NCI-H1417 treated with DMSO at 0.1 percent for 48 hours (cell line): ENCODE data around the gene OLR1.
A peak's percentile ranks its signal among the peaks of the same experiment; 100 is the strongest.

Experiments used
- DNase-seq: peaks from one replicate; lab custom pipeline; 2025; lab: John Stamatoyannopoulos, UW

The OLR1 gene

DNA sequence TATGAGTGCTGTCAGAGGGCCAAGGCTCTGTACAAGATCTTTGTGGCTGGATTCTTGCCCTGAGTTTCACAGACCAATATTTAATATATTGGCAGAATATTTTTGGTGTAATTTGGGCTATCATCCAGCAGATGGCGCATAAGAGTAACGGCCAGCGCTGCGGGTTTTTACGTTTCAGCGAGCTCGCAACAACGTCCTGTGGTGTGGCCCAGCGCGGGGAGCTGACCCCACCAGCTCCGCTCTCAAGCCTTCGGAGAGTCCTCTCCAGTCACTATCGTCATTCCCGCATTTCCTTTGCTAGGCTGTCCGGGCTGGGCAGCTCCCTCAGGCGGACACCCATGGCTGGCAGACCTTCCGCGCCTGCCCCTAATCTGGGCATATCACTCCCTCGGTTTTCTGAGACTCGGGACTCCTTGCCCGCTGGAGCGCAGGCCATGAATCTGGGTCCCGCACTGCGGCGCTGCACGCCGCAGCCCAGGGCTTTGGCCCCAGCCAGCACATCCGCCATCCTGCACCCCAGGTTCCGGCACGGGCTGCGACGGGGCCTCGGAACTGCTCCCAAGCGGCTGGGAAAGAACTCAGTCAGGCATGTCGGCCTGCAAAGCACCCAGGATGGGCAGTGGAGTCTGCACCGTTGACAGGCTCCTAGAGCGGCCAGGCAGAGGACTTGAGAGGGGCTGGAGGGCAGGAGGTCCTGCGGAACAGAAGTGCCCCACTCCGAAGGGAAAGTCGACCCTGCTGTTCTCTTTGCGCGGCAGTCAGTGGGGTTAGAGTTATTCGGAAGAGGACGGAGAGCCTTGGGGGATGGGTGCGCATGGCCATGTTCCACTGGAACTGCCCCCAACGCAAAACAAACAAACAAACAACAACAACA lies 18.4 kb downstream of the OLR1 start:
- DNase-seq, result peak; percentile 48

GRCh38 chr12:10151621-10152020 lies 20.3 kb downstream of the OLR1 start:
- no peak for DNase-seq

DNA sequence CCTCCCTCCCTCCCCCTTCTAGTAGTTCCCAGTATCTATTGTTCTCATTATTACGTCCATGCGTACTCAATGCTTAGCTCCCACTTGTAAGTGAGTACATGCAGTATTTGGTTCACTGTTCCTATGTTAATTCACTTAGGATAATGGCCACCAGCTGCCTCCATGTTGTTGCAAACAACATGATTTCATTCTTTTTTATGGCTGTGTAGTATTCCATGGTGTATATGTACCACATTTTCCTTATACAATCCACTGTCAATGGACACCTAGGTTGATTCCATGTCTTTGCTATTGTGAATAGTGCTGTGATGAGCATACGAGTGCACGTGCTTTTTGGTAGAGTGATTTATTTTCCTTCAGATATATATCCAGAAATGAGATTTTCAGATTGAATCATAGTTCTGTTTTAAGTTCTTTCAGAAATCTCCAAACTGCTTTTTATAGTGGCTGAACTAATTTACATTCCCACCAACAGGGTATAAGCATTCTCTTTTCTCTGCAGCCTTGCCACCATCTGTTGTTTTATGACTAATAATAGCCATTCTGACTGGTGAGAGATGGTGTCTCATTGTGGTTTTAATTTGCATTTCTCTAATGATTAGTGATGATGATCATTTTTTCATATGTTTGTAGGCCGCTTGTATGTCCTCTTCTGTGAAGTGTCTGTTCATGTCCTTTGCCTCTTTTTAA lies 24.1 kb downstream of the OLR1 start:
- DNase-seq, result no peak

DNA sequence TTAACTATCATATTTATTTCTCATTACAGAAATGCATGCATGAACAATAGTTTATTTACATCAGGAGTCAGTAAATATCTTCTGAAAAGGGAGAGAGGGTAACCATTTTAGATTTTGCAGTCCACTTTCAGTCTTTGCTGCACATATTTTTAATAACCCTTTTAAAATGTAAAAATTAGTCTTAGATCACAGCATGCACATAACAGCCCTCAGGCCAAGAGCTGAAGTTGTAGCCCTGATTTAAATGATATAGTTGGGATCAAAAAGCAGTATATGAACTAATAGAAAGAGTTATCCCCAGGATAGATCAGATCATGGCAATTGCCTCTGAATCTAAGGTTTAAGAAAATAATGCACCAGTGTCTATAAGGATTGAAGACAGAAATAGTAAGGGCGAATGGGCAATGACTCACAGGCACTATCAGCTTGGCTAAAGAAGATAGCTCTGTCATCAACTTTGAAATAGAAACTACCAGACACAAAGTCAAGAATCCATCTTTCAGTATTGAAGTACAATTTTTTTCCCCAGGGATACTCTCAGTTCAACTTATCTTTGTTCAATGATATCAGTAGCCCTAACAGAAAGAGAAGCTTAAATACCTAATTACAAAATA lies 28.8 kb downstream of the OLR1 start:
- no peak for DNase-seq

GRCh38 chr12:10140001-10140400 lies 31.9 kb downstream of the OLR1 start:
- DNase-seq, result peak; percentile 20

DNA sequence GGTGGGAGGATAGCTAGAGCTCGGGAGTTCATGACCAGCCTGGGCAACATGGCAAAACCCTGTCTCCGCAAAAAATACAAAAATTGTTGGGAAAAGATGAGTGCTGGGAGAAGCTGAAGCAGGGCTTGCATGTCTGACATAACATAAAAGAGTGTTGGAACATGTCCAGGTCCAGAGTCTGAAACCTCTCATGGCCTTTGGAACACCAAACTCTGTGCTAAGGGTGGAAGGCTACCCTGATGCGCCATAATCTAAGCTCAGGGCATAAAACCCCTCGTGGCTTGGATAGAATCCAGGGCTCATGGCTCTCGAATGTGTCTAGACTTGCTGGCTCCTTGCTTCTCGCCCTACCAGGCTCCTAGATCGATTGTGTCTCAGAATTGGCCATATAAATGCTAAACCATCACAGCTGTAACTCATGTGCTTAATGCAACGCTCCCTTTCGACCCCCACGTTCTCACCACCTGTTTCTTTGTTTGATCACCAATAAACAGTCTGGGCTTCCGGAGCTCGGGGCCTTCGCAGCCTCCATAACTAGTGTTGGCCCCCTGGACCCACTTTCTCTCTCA lies 35.2 kb downstream of the OLR1 start:
- no peak for DNase-seq

DNA sequence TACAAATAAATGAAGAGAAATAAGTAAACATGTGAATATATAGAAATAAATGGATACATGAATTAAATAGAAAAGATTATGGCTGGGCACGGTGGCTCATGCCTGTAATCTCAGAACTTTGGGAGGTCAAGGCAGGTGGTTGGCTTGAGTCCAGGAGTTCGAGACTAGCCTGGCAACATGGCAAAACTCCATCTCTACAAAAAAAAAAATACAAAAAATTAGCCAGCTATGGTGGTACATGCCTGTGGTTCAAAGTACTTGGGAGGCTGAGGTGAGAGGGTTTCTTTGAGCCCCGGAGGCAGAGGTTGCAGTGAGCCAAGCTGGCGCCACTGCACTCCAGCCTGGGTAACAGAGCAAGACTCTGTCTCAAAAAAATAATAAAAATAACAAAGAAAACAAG lies 36.8 kb downstream of the OLR1 start:
- DNase-seq, result no peak

GRCh38 chr12:10132850-10133370 lies 39.0 kb downstream of the OLR1 start:
- DNase-seq, result no peak

DNA sequence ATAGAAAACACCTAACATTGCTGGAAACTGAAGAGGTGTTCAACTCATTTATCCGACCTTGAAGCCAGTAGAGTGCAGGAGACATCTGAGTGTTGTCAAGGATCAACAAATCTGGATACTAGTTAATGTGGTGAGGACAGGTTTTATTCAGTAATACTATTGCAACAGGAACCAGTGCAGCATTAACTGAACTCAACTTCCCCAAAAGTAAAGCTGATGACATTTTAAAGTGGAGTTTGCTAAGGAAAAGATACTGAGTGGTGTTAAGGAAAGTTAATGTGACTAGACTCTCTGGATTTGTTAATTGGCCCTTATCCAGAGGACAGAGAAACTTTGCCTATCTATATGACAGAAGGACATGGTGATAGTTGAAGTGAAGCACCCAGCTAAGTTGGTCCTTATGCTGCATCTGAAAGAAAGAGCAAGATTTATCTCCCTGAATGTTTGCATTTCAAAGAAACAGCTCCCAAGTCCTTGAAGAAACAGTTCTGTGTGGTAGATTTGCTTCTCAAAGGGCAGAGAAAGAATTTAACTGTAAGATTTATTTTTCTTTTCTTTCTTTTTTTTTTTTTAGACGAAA lies 40.7 kb downstream of the OLR1 start:
- DNase-seq, result no peak

DNA sequence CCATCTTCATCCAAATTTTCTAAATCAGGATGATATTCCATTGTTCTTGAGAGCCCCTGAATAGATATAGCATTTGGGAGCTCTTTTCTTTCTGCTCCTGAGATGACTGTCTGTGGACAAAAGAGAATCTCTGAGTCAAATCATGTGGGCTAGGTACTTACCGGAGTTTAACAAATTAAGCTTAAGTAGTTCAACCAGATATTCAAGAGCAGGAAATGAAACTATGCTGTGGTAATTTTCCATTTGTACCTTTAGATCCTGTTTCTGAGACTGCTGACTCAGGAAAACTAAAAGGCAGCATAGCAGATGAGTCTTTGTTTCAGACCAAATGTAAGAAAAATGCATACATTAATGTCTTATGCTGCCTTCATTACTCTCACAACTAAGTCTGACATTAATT lies 41.9 kb downstream of the OLR1 start, which contains the start of gene CLEC7A:
Gene CLEC7A, minus strand, starts transcription at position 158 of the 400 bp plus-strand sequence. Its CDS starts 117 bp downstream, at position 41.
- no peak for DNase-seq

DNA sequence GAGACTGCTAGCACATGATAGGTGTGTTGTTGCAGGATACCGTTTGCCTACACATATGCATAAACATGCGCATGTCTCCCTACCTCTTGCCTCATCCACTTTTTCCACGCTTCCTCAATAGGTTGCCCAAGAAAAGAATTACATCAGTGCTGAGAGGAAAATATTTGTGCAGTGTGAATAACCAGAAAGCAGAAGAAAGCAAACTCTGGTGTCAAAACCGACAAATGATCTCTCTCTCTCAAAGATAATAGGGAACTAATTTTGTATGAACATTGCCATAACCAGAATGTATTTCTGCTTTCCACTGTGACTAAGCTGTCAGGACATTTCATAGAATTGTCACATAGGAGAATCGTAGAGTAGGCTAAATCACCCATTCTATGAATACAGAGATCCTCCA lies 43.2 kb downstream of the OLR1 start:
- no peak for DNase-seq

GRCh38 chr12:10126413-10126812 lies 45.5 kb downstream of the OLR1 start:
- no peak for DNase-seq

GRCh38 chr12:10122689-10123088 lies 49.2 kb downstream of the OLR1 start:
- DNase-seq, result no peak

DNA sequence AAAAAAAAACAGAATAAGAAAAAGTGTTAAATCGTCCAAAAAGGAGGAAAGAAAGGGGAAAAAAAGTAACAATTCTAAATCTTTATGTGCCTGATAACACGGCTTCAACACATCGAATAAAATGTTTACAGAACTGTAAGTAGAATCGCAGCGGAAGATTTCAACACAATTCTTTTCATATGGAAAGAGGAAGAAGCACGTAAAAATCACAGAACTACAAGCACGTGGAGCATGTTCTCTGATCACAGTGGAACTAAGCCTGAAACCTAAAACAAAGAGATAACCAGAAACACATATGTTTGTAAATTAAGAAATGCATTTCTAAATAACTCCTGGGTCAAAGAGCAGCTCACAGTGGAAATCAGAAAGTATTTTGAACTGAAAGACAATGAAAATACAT lies 50.7 kb downstream of the OLR1 start:
- no peak for DNase-seq

GRCh38 chr12:10119066-10119465 lies 52.9 kb downstream of the OLR1 start:
- DNase-seq, result no peak

- no peak for DNase-seq
These were observed 56.0 kb downstream of the OLR1 start for GRCh38 chr12:10115890-10116289.

DNA sequence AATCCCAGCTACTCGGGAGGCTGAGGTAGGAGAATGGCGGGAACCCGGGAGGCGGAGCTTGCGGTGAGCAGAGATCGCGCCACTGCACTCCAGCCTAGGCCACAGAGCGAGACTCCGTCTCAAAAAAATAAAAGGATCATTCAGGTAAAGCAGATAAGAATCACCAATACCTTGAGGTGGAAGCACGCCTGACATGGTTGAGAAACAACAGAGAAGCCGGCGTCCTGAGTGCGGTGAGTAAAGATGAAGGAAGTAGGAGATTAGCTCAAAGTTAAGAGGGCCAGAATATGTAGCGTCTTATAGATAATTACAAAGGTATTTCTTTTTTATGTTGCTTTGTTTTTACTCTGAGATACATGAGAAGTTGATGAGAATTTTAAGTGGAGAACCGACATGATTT lies 56.6 kb downstream of the OLR1 start:
- DNase-seq, result no peak

DNA sequence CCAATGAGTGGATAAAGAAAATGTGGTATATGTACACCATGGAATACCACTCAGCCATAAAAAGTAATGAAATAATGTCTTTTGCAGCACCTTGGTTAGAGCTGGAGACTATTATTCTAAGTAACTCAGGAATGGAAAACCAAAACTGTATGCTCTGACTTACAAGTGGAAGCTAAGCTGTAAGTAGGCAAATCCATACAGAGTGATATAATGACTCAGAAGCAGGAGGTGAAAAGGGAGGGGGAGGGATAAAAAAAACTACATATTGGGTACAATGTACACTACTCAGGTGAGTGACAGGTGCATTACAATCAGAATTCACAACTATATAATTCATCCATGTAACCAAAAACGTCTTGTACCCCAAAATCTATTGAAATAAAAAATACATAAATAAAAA lies 58.0 kb downstream of the OLR1 start:
- DNase-seq, result no peak

DNA sequence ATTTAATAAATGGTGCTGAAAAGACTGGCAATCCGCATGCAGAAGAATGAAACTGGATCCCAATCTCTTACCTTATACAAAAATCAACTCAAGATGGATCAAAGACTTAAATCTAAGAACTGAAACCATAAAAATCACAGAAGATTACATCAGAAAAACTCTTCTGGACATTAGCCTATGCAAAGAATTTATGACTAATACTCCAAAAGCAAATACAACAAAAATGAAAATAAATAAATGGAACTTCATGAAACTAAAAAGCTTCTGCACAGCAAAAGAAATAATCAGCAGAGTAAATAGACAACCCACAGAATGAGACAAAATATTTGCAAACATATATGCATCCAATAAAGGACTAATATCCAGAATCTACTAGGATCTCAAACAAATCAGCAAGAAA lies 58.9 kb downstream of the OLR1 start:
- DNase-seq, result no peak

DNA sequence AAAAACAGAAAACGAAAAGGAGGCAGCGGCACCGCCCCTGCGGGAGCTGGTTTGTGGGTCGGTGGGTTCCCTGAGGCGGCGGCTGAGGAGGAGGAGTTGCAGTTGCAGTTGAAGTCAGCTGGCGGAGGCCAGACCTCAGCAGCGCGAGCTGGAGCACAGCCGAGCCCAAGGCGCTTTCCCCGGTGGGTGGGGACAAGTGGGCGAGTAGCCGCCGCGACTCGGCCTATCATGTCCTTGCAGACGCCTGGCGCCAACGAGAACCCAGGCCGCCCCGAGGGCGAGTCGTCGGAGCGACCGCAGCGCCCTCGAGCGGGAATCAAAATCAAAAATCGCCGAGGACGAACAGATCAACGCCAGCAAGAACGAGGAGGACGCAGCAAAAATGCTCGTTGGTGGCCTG lies 60.5 kb downstream of the OLR1 start:
- DNase-seq, result no peak

DNA sequence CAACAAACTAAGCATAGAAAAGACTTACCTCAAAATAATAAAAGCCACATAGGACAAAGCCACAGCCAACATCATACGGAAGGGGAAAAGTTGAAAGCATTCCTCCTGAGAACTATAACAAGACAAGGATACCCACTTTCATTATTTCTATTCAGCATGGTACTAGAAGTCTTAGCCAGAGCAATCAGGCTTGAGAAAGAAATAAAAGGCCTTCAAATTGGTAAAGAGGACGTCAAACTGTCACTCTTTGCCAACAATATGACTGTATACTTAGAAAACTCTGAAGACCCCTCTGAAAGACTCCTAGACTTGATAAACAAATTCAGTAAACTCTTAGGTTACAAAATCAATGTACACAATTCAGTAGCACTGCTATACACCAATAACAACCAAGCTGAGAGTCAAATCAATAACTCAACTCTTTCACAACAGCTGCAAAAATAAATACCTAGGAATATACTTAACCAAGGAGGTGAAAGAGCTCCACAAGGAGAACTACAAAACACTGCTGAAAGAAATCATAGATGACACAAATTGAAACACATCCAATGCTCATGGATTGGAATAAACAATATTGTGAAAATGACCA lies 61.6 kb downstream of the OLR1 start:
- no peak for DNase-seq
